Neutrophil (primary cell): ENCODE measurements around the gene RPL26.

Experiments
- H3K27ac ChIP-seq: fragments of 200-600 bp; sonication (generic); 2 replicates; pipeline ENCODE4 v1.5.1; 2016; ENCODE audit warnings: mild to moderate bottlenecking, moderate library complexity
- H3K27me3 ChIP-seq: fragments of 200-600 bp; sonication (generic); 2 replicates; pipeline ENCODE4 v1.6.0; 2016; ENCODE audit warnings: mild to moderate bottlenecking
- H3K36me3 ChIP-seq: fragments of 200-600 bp; sonication (generic); 2 replicates; pipeline ENCODE4 v1.5.1; 2017
- H3K4me1 ChIP-seq, 2 experiments: fragments of 200-600 bp in 1 of 2; sonication (generic) in 1 of 2; 1 replicate in 1 of 2; 2 replicates in 1 of 2; pipeline versions ENCODE4 v1.5.1 to v1.6.1; 2013 to 2016; ENCODE audit warnings: low read depth in 1 of 2, low read length in 1 of 2, mild to moderate bottlenecking in 1 of 2, moderate library complexity in 1 of 2; ENCODE audit not compliant: control insufficient read depth in 1 of 2, insufficient read depth in 1 of 2
- H3K4me3 ChIP-seq, 2 experiments: fragments of 200-600 bp in 1 of 2; sonication (generic) in 1 of 2; 1 replicate in 1 of 2; 2 replicates in 1 of 2; pipeline ENCODE4 v1.5.1; 2013 to 2016; ENCODE audit warnings: low read depth in 1 of 2, low read length in 1 of 2, mild to moderate bottlenecking in 1 of 2, moderate library complexity in 1 of 2
- H3K9me3 ChIP-seq: fragments of 200-600 bp; sonication (generic); 2 replicates; pipeline ENCODE4 v1.5.1; 2016
- TF ChIP-seq, protein P1 (sequence below): fragments of 200-600 bp; sonication (generic); IDR thresholded peaks from 2 replicates; pipeline ENCODE4 v1.5.1; 2016; ENCODE audit warnings: antibody characterized with exemption

Gene RPL26

DNA sequence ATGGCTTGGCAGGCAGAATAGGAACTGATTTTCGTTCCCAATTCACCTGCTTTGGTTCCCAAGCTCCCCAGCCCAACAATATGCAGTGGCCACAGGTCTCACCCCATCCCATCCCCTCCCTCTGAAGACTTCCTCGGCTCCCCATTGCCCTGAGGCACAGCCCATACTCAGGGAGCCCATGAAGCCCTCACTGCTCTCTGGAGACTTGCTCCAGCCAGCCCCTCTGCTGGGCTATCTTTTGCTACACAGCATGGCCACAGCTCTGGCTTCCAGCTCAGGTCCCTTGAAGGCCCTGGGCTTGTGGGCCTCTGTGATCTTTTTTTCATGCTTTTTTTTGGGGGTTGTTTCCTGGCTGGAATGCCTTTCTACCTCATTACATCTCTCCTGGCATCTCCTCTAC, 23.2 kb upstream of the RPL26 start:
- H3K36me3 ChIP-seq, result no peaks in the 10 kb centered on the region
- no peak overlapping the region for H3K4me3 ChIP-seq
- no peaks in the 10 kb centered on the region for H3K9me3 ChIP-seq
- TF ChIP-seq, protein P1, sequence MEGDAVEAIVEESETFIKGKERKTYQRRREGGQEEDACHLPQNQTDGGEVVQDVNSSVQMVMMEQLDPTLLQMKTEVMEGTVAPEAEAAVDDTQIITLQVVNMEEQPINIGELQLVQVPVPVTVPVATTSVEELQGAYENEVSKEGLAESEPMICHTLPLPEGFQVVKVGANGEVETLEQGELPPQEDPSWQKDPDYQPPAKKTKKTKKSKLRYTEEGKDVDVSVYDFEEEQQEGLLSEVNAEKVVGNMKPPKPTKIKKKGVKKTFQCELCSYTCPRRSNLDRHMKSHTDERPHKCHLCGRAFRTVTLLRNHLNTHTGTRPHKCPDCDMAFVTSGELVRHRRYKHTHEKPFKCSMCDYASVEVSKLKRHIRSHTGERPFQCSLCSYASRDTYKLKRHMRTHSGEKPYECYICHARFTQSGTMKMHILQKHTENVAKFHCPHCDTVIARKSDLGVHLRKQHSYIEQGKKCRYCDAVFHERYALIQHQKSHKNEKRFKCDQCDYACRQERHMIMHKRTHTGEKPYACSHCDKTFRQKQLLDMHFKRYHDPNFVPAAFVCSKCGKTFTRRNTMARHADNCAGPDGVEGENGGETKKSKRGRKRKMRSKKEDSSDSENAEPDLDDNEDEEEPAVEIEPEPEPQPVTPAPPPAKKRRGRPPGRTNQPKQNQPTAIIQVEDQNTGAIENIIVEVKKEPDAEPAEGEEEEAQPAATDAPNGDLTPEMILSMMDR, result no peak
- peaks cover 12 to 22% of the 10 kb centered on the region in 2 experiments for H3K4me1 ChIP-seq
- no peaks in the 10 kb centered on the region for H3K27me3 ChIP-seq
- no peak overlapping the region for H3K27ac ChIP-seq

DNA sequence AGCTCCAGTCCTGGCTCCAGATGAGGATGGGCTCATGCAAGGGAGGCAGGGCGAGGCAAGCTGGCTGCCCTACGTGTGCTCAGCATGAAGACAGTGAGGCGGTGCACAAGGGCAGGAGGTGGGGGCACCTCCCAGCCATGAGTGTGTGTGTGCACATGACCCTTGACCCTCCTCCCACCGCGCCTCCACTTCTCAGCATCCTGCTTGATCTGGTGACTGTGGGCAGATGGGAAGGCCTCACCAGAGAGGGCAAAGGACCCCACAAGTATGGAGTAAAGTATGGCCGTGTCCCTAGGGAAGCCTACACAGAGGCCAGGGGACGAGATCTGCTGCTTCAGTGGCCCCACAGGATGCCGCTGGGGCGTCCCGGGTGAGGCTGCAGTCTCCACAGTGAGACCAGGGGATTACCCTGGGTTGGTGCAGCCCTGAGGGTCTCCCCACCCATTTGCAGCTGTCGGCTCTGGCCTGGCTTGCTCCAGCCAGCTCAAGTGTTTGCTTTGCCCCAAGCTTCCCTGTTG, 22.6 kb upstream of the RPL26 start:
- TF ChIP-seq, protein P1, result no peak
- no peak overlapping the region for H3K4me3 ChIP-seq
- no peaks in the 10 kb centered on the region for H3K36me3 ChIP-seq
- H3K27me3 ChIP-seq, result no peaks in the 10 kb centered on the region
- no peaks in the 10 kb centered on the region for H3K9me3 ChIP-seq
- peaks cover 6 to 16% of the 10 kb centered on the region in 2 experiments for H3K4me1 ChIP-seq
- no peak overlapping the region for H3K27ac ChIP-seq

DNA sequence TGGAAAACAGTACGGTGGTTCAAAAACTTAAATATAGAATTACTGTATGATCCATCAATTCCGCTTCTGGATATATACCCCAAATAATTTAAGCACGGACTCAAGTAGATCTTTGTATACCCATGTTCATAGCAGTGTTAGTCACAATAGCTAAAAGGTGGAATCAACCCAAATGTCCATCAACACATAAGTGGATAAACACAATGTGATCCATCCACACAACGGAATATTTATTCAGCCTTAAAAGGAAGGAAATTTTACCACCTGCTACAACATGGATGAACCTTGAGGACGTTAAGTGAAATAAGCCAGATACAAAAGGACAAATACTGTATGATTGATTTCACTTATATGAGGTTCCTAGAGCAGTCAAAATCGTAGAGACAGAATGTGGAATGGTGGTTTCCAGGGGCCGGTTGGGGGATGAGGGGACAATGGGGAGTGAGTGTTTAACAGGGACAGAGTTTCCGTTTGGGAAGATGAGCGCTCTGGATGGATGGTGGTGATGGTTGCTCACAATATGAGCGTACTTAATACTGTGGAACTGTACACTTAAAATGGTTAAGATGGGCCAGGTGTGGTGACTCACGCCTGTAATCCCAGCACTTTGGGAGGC, 20.0 kb upstream of the RPL26 start:
- Histone ChIP-seq H3K36me3 (no peaks in the 10 kb centered on the region), H3K9me3 (no peaks in the 10 kb centered on the region), H3K4me1 (peaks cover 0 to 3% of the 10 kb centered on the region in 2 experiments), H3K4me3 (no peak overlapping the region), H3K27me3 (peaks cover 16% of the 10 kb centered on the region), H3K27ac (no peak overlapping the region)
- TF ChIP-seq, protein P1, result no peak

DNA sequence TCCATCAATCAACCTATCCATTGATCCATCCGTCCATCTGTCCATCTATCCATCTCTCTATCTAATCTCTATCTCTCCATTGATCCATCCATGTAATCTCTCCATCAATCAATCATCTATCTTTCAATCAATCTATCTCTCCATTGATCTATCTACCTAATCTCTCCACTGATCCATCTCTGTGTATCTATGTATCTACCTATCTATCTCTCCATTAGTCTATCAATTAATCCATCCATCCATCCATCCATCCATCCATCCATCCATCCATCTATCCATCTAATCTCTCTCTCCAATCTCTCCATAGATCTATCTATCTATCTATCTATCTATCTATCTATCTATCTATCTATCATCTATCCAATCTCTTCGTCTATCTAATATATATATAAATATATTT, 18.1 kb upstream of the RPL26 start:
- TF ChIP-seq, protein P1, result no peak
- Histone ChIP-seq H3K4me3 (no peak overlapping the region), H3K27ac (no peak overlapping the region), H3K9me3 (no peaks in the 10 kb centered on the region), H3K27me3 (peaks cover 36% of the 10 kb centered on the region), H3K4me1 (no peaks in the 10 kb centered on the region), H3K36me3 (no peaks in the 10 kb centered on the region)

DNA sequence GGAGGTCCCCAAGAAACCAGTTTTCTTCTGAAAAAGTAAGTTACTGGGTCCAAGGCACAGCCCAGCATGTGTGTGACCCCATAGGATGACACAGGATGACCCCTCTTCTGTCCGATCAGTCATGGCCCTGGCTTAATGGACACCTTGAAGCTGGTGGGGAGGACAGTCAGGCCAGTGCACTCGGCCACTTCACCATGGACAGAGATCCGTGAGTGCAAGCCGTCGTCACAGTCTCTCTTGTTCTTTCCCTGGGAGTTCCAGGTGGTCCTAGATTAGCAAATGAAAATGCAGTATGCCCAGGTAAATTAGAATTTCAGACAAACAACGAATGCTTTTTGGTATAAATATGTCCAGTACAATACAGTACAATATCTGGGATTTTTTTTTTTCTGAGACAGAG, 16.0 kb upstream of the RPL26 start:
- H3K36me3 ChIP-seq, result no peaks in the 10 kb centered on the region
- H3K27me3 ChIP-seq, result peaks cover 46% of the 10 kb centered on the region
- peaks cover 8 to 11% of the 10 kb centered on the region in 2 experiments for H3K4me1 ChIP-seq
- TF ChIP-seq, protein P1, result no peak
- H3K27ac ChIP-seq, result no peak overlapping the region
- no peaks in the 10 kb centered on the region for H3K9me3 ChIP-seq
- H3K4me3 ChIP-seq, result no peak overlapping the region
